ENCODE results near the gene DPYD.

Gene DPYD

DNA sequence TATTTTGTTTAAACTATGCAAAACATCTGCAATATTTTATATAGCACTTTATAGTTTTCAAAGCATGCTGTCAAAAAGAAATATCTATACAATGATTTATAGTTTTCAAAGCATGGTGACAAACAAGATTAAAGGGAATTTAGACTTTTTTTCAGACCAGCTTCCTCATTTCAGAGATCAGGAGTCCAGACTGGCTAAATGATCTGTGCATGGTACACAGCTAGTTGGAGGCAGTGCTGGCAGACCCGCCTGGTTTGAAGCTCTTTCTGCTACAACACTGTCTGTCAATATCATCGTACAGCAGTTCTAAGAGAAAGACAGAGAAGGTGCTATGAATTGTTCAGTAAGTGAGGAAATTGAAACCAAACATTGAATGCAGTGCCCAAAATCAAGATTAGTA, 720.2 kb downstream of the DPYD start:
- DNase-seq (ENCODE audit: low spot score), result no peak
- H2BK15ac ChIP-seq (ENCODE audit: low read length), result no peak overlapping the region
- no peak overlapping the region for H3K18ac ChIP-seq (ENCODE audit: low read length)
- peak overlapping the region; percentile 41 for H2BK12ac ChIP-seq (ENCODE audit: low read length)
- no peak overlapping the region for H2BK5ac ChIP-seq (ENCODE audit: low read length)
- no peaks in the 10 kb centered on the region for H3K9me3 ChIP-seq (replicated peaks in 1 of 2; ENCODE audit: control insufficient read depth in 2 of 2, insufficient read depth in 1 of 2, low read depth in 1 of 2, low read length in 2 of 2)
- H3K23ac ChIP-seq (ENCODE audit: low read depth, low read length, poor library complexity), result no peak overlapping the region
- no CpG with 5 or more reads among the region's 2 CpGs for WGBS, 2 donors (ENCODE audit: extremely low coverage in 2 of 2, insufficient read length in 2 of 2, insufficient replicate concordance in 1 of 2)
- H3K4me2 ChIP-seq (ENCODE audit: insufficient read depth, low read length, poor library complexity, severe bottlenecking), result no peak overlapping the region
- H3K27me3 ChIP-seq (ENCODE audit: control insufficient read depth in 3 of 3, insufficient read depth in 3 of 3, low read depth in 1 of 3, low read length in 3 of 3), result no peaks in the 10 kb centered on the region
- no peak overlapping the region for H4K91ac ChIP-seq (ENCODE audit: low read depth, low read length, poor library complexity)
- H3K4me3 ChIP-seq (ENCODE audit: low read length in 2 of 2), result no peak overlapping the region
- no peak overlapping the region for H3K9ac ChIP-seq (ENCODE audit: low read depth, low read length, poor library complexity)
- no peaks in the 10 kb centered on the region for H3K36me3 ChIP-seq (replicated peaks in 1 of 2; ENCODE audit: control insufficient read depth in 2 of 2, insufficient read depth in 2 of 2, low read length in 2 of 2)
- H2BK120ac ChIP-seq (ENCODE audit: low read depth, low read length), result no peak overlapping the region
- H4K8ac ChIP-seq (ENCODE audit: low read depth, low read length), result no peak overlapping the region
- no peak overlapping the region for H3K14ac ChIP-seq (ENCODE audit: low read length)
- H3K4ac ChIP-seq (ENCODE audit: low read length), result no peak overlapping the region
- H2AFZ ChIP-seq (ENCODE audit: low read length), result no peak overlapping the region
- no peaks in the 10 kb centered on the region for H3K79me1 ChIP-seq (ENCODE audit: low read depth, low read length)
- H2AK5ac ChIP-seq (ENCODE audit: low read depth, low read length), result no peak overlapping the region
- no peak overlapping the region for H3K27ac ChIP-seq (replicated peaks; ENCODE audit: low read length)
- H3K4me1 ChIP-seq (ENCODE audit: control insufficient read depth in 2 of 2, insufficient read depth in 1 of 2, low read depth in 1 of 2, low read length in 2 of 2), result peaks cover 6 to 9% of the 10 kb centered on the region in 2 donors

DNA sequence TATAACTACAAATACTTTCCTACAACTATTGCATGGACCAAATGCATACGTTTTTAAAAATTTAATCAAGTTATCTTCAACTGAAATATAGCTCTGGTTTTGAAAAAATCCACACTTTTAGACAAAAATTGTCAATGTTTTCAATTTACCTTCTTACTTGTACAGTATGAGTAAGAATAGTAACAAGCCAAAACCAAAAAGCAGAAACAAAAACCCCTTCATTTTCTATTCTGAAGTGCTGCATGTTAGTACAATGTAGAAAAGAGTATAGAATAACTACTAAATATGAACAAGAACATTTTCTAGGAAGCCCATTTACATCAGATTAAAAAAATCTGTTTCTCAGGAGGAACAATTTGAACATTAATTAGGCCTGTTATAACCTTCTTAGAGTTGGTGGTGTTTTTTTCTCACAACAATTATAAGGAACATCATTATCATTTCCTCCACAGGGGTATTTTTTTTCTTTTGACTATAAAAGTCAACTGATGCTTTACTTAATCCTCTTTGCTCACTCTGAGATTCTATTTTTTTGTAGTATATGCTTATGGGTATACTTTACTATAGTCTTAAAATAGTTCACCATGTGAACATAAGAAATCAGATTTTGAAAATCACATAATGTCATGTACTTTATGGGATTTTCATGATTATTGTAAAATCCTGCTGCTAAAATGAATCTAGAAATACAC, 723.9 kb downstream of the DPYD start:
- Histone ChIP-seq H3K4ac (ENCODE audit: low read length) (no peak overlapping the region), H3K18ac (ENCODE audit: low read length) (no peak overlapping the region), H2AFZ (ENCODE audit: low read length) (no peak overlapping the region), H3K9me3 (replicated peaks in 1 of 2; ENCODE audit: control insufficient read depth in 2 of 2, insufficient read depth in 1 of 2, low read depth in 1 of 2, low read length in 2 of 2) (no peaks in the 10 kb centered on the region), H2AK5ac (ENCODE audit: low read depth, low read length) (no peak overlapping the region), H3K14ac (ENCODE audit: low read length) (no peak overlapping the region), H2BK12ac (ENCODE audit: low read length) (no peak overlapping the region), H2BK5ac (ENCODE audit: low read length) (no peak overlapping the region), H3K4me3 (ENCODE audit: low read length in 2 of 2) (no peak overlapping the region), H3K79me1 (ENCODE audit: low read depth, low read length) (no peaks in the 10 kb centered on the region), H3K4me1 (ENCODE audit: control insufficient read depth in 2 of 2, insufficient read depth in 1 of 2, low read depth in 1 of 2, low read length in 2 of 2) (peaks cover 0 to 4% of the 10 kb centered on the region in 2 donors), H3K4me2 (ENCODE audit: insufficient read depth, low read length, poor library complexity, severe bottlenecking) (no peak overlapping the region), H3K27ac (replicated peaks; ENCODE audit: low read length) (no peak overlapping the region), H3K36me3 (replicated peaks in 1 of 2; ENCODE audit: control insufficient read depth in 2 of 2, insufficient read depth in 2 of 2, low read length in 2 of 2) (no peaks in the 10 kb centered on the region), H3K27me3 (ENCODE audit: control insufficient read depth in 3 of 3, insufficient read depth in 3 of 3, low read depth in 1 of 3, low read length in 3 of 3) (no peaks in the 10 kb centered on the region), H3K9ac (ENCODE audit: low read depth, low read length, poor library complexity) (no peak overlapping the region), H2BK15ac (ENCODE audit: low read length) (no peak overlapping the region), H2BK120ac (ENCODE audit: low read depth, low read length) (no peak overlapping the region), H4K8ac (ENCODE audit: low read depth, low read length) (no peak overlapping the region), H4K91ac (ENCODE audit: low read depth, low read length, poor library complexity) (no peak overlapping the region), H3K23ac (ENCODE audit: low read depth, low read length, poor library complexity) (no peak overlapping the region)
- no peak for DNase-seq (ENCODE audit: low spot score)
- no CpG with 5 or more reads among the region's 1 CpG for WGBS, 2 donors (ENCODE audit: extremely low coverage in 2 of 2, insufficient read length in 2 of 2, insufficient replicate concordance in 1 of 2)

DNA sequence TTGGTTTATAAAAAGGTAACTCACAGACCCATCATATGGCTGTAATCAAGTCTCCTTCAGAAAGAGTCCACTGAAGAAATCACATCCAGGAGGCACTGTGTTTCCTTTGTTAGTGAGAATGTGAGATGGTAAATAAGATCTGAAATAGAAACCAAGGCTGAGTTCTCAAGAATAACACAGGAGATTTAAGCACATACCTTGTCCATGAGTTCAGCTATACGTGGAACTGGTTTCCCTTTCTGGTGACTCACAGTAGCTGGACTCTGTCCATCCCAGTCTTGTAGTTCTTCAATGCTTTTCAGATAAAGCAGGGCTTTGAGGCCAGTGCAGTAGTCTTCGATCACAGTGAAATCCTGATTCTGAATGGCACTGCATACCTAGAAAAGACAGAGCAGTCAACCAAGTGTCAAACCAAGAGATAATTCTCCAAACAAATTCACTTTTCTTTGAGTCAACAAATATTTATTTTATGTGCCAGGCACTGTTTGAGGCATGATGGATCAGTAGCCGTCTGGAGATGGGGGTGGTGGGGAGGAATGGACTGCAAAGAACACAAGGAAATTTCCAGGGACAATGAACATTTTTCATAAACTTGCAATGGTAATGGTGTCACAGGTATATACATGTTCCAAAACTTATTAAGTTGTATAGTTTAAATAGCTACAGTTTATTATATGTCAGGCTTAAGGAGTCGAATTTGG, 727.8 kb downstream of the DPYD start:
- H4K8ac ChIP-seq (ENCODE audit: low read depth, low read length), result no peak overlapping the region
- no peak overlapping the region for H3K4me3 ChIP-seq (ENCODE audit: low read length in 2 of 2)
- no peak overlapping the region for H3K4me2 ChIP-seq (ENCODE audit: insufficient read depth, low read length, poor library complexity, severe bottlenecking)
- H3K14ac ChIP-seq (ENCODE audit: low read length), result no peak overlapping the region
- H2BK15ac ChIP-seq (ENCODE audit: low read length), result no peak overlapping the region
- no peak overlapping the region for H2AK5ac ChIP-seq (ENCODE audit: low read depth, low read length)
- H3K4ac ChIP-seq (ENCODE audit: low read length), result no peak overlapping the region
- no peak overlapping the region for H3K27ac ChIP-seq (replicated peaks; ENCODE audit: low read length)
- no CpG with 5 or more reads among the region's 4 CpGs for WGBS, 2 donors (ENCODE audit: extremely low coverage in 2 of 2, insufficient read length in 2 of 2, insufficient replicate concordance in 1 of 2)
- H3K4me1 ChIP-seq (ENCODE audit: control insufficient read depth in 2 of 2, insufficient read depth in 1 of 2, low read depth in 1 of 2, low read length in 2 of 2), result no peaks in the 10 kb centered on the region
- H3K36me3 ChIP-seq (replicated peaks in 1 of 2; ENCODE audit: control insufficient read depth in 2 of 2, insufficient read depth in 2 of 2, low read length in 2 of 2), result no peaks in the 10 kb centered on the region
- H3K27me3 ChIP-seq (ENCODE audit: control insufficient read depth in 3 of 3, insufficient read depth in 3 of 3, low read depth in 1 of 3, low read length in 3 of 3), result no peaks in the 10 kb centered on the region
- no peak overlapping the region for H2BK5ac ChIP-seq (ENCODE audit: low read length)
- H3K9me3 ChIP-seq (replicated peaks in 1 of 2; ENCODE audit: control insufficient read depth in 2 of 2, insufficient read depth in 1 of 2, low read depth in 1 of 2, low read length in 2 of 2), result no peaks in the 10 kb centered on the region
- no peak overlapping the region for H3K18ac ChIP-seq (ENCODE audit: low read length)
- no peak for DNase-seq (ENCODE audit: low spot score)
- no peak overlapping the region for H3K9ac ChIP-seq (ENCODE audit: low read depth, low read length, poor library complexity)
- no peak overlapping the region for H2BK12ac ChIP-seq (ENCODE audit: low read length)
- no peak overlapping the region for H4K91ac ChIP-seq (ENCODE audit: low read depth, low read length, poor library complexity)
- no peak overlapping the region for H2AFZ ChIP-seq (ENCODE audit: low read length)
- no peak overlapping the region for H3K23ac ChIP-seq (ENCODE audit: low read depth, low read length, poor library complexity)
- H2BK120ac ChIP-seq (ENCODE audit: low read depth, low read length), result no peak overlapping the region
- H3K79me1 ChIP-seq (ENCODE audit: low read depth, low read length), result no peaks in the 10 kb centered on the region

DNA sequence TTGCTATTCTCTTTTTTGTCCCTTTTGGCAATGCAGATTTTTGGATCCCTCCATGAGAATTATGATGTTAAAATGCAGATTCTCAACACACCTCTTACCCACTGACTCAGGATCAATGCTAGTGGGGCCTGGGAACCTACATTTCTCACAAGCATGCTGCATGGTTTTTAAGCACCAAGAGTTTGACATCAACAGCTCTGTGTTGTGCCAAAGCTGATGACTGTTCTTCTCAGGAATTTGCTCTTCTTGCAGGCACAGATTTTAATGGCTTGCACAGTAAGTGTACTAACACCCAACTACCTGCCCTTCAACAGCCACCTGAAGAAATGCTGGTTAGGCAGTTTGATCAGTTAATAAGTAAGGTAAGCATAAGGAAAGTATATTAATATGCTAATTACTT, 730.5 kb downstream of the DPYD start:
- Histone ChIP-seq H2AFZ (ENCODE audit: low read length) (no peak overlapping the region), H2BK12ac (ENCODE audit: low read length) (no peak overlapping the region), H4K91ac (ENCODE audit: low read depth, low read length, poor library complexity) (no peak overlapping the region), H3K9ac (ENCODE audit: low read depth, low read length, poor library complexity) (no peak overlapping the region), H3K14ac (ENCODE audit: low read length) (no peak overlapping the region), H3K4me3 (ENCODE audit: low read length in 2 of 2) (no peak overlapping the region), H3K9me3 (replicated peaks in 1 of 2; ENCODE audit: control insufficient read depth in 2 of 2, insufficient read depth in 1 of 2, low read depth in 1 of 2, low read length in 2 of 2) (no peaks in the 10 kb centered on the region), H4K8ac (ENCODE audit: low read depth, low read length) (no peak overlapping the region), H3K36me3 (replicated peaks in 1 of 2; ENCODE audit: control insufficient read depth in 2 of 2, insufficient read depth in 2 of 2, low read length in 2 of 2) (no peaks in the 10 kb centered on the region), H3K27ac (replicated peaks; ENCODE audit: low read length) (no peak overlapping the region), H3K18ac (ENCODE audit: low read length) (no peak overlapping the region), H2BK15ac (ENCODE audit: low read length) (no peak overlapping the region), H2BK120ac (ENCODE audit: low read depth, low read length) (no peak overlapping the region), H3K4me2 (ENCODE audit: insufficient read depth, low read length, poor library complexity, severe bottlenecking) (no peak overlapping the region), H2AK5ac (ENCODE audit: low read depth, low read length) (no peak overlapping the region), H2BK5ac (ENCODE audit: low read length) (no peak overlapping the region), H3K4ac (ENCODE audit: low read length) (no peak overlapping the region), H3K4me1 (ENCODE audit: control insufficient read depth in 2 of 2, insufficient read depth in 1 of 2, low read depth in 1 of 2, low read length in 2 of 2) (no peaks in the 10 kb centered on the region), H3K23ac (ENCODE audit: low read depth, low read length, poor library complexity) (no peak overlapping the region), H3K79me1 (ENCODE audit: low read depth, low read length) (no peaks in the 10 kb centered on the region), H3K27me3 (ENCODE audit: control insufficient read depth in 3 of 3, insufficient read depth in 3 of 3, low read depth in 1 of 3, low read length in 3 of 3) (no peaks in the 10 kb centered on the region)
- no peak for DNase-seq (ENCODE audit: low spot score)

Measured in neuronal stem cell (in vitro differentiated cells).